Measurements from ENCODE around the gene CRIM1.

DNA sequence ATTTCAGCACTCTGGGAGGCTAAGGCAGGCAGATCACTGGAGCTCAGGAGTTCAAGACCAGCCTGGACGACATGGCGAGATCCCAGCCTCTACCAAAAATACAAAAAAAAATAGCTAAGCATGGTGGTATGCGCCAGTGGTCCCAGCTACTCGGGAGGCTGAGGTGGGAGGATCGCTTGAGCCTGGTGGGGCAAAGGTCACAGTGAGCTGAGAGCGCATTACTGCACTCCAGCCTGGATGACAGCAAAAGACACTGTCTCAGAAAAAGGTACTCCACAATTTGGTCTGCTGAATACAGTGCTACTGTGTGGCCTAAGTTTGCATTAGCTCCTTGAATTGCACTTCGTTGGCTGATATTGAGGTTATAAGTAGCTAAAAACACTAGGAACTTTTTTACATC lies 144.5 kb downstream of the CRIM1 start:
- TF ChIP-seq ZNF114 (CRISPR knock-in tag; IDR thresholded peaks at IDR 0.05): no peak
- TF ChIP-seq, protein P1, sequence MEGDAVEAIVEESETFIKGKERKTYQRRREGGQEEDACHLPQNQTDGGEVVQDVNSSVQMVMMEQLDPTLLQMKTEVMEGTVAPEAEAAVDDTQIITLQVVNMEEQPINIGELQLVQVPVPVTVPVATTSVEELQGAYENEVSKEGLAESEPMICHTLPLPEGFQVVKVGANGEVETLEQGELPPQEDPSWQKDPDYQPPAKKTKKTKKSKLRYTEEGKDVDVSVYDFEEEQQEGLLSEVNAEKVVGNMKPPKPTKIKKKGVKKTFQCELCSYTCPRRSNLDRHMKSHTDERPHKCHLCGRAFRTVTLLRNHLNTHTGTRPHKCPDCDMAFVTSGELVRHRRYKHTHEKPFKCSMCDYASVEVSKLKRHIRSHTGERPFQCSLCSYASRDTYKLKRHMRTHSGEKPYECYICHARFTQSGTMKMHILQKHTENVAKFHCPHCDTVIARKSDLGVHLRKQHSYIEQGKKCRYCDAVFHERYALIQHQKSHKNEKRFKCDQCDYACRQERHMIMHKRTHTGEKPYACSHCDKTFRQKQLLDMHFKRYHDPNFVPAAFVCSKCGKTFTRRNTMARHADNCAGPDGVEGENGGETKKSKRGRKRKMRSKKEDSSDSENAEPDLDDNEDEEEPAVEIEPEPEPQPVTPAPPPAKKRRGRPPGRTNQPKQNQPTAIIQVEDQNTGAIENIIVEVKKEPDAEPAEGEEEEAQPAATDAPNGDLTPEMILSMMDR (conservative IDR thresholded peaks at IDR 0.05; ENCODE audit: low read depth in 2 of 2): no peak
